HEK293T (cell line): Measurements from ENCODE around the gene PRKCG.

Experiments used
- ARNT ChIP-seq: fragments of 450-650 bp; IDR thresholded peaks from 2 replicates; pipeline ENCODE4 v1.6.1; 2017; ENCODE audit warnings: mild to moderate bottlenecking
- BHLHE40 ChIP-seq: fragments of 450-650 bp; IDR thresholded peaks from 2 replicates; pipeline ENCODE4 v1.6.1; 2016; ENCODE audit warnings: mild to moderate bottlenecking, moderate library complexity, borderline replicate concordance
- ELF4 ChIP-seq: fragments of 450-650 bp; IDR thresholded peaks from 2 replicates; pipeline ENCODE4 v1.6.1; 2017; ENCODE audit warnings: antibody characterized with exemption
- FOXK2 ChIP-seq: fragments of 450-650 bp; IDR thresholded peaks from 2 replicates; pipeline ENCODE4 v1.6.1; 2016; ENCODE audit warnings: mild to moderate bottlenecking
- HDGF ChIP-seq: fragments of 450-650 bp; IDR thresholded peaks from 2 replicates; pipeline ENCODE4 v1.6.1; 2017; ENCODE audit warnings: antibody characterized with exemption, borderline replicate concordance
- L3MBTL2 ChIP-seq: fragments of 450-650 bp; conservative IDR thresholded peaks from 2 replicates; pipeline ENCODE4 v1.6.1; 2016; ENCODE audit warnings: mild to moderate bottlenecking
- LEF1 ChIP-seq: fragments of 450-650 bp; IDR thresholded peaks from 2 replicates; pipeline ENCODE4 v1.6.1; 2017; ENCODE audit warnings: mild to moderate bottlenecking, borderline replicate concordance
- NFRKB ChIP-seq: fragments of 450-650 bp; IDR thresholded peaks from 2 replicates; pipeline ENCODE4 v1.6.1; 2016; ENCODE audit warnings: mild to moderate bottlenecking, moderate library complexity
- SP1 ChIP-seq: fragments of 450-650 bp; IDR thresholded peaks from 2 replicates; pipeline ENCODE4 v1.6.1; 2017
- SUZ12 ChIP-seq: fragments of 450-650 bp; IDR thresholded peaks from 2 replicates; pipeline ENCODE4 v1.6.1; 2016; ENCODE audit warnings: mild to moderate bottlenecking
- ZNF384 ChIP-seq: fragments of 450-650 bp; IDR thresholded peaks from 2 replicates; pipeline ENCODE4 v1.6.1; 2016
- TF ChIP-seq, protein P1 (sequence below): fragments of 450-650 bp; IDR thresholded peaks from 2 replicates; pipeline ENCODE4 v1.6.1; 2016

DNA sequence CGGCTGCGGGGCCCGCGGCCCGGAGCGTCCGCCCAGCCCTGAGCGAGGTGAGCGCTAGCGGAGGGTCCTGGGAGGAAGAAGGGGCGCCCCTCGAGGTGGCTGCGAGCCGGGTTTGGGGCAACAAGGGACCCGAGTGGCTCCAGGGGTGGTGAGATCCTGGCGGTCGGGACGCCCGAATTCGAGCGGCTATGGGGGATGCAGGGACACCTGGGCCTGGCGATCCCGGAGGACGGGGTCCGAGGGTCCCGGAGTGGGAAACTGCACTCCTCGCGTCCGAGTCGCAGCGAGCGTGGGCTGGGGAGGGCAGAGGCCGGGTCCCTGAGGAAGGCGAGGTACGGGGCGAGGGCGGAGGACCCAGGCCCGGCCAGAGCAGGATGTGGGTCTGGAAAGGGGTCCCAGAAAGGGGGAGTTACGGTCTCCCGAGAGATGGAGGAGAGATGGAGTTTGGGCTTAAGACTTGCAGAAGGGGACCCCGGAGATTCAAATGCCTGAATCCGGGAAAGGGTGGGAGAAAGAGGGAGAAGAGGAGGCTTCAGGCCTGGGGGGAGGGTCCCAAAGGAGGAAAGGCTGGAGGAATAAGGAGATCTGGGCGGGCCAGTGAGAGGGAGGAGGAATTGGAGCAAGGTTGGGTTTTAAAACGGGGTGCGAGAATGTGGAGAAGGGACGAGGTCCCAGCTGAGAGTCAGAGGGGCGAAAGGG lies 27.6 kb downstream of the PRKCG start:
- TF ChIP-seq BHLHE40, result no peak
- no peak for TF ChIP-seq SP1
- no peak for TF ChIP-seq FOXK2
- no peak for TF ChIP-seq SUZ12
- TF ChIP-seq ARNT, result no peak
- TF ChIP-seq HDGF, result no peak
- no peak for TF ChIP-seq LEF1
- TF ChIP-seq ELF4, result no peak
- no peak for TF ChIP-seq L3MBTL2
- TF ChIP-seq, protein P1, sequence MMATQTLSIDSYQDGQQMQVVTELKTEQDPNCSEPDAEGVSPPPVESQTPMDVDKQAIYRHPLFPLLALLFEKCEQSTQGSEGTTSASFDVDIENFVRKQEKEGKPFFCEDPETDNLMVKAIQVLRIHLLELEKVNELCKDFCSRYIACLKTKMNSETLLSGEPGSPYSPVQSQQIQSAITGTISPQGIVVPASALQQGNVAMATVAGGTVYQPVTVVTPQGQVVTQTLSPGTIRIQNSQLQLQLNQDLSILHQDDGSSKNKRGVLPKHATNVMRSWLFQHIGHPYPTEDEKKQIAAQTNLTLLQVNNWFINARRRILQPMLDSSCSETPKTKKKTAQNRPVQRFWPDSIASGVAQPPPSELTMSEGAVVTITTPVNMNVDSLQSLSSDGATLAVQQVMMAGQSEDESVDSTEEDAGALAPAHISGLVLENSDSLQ, result no peak
- no peak for TF ChIP-seq NFRKB
- no peak for TF ChIP-seq ZNF384
